DND-41 (cell line): Measurements from ENCODE around the gene GALM.

Experiments used
- ATAC-seq: fragments of 200-7000 bp; cut with Tn5 transposase; 3 replicates; pipeline ENCODE4 v1.9.1; 2021; ENCODE audit warnings: low read depth; ENCODE audit not compliant: insufficient read depth
- DNase-seq: peaks from one replicate; pipeline ENCODE4 v3.0.0-alpha.2; 2020
- H2AFZ ChIP-seq: 2 replicates; pipeline ENCODE4 v1.6.0; 2012; ENCODE audit warnings: low read depth, low read length
- H3K27ac ChIP-seq: 2 replicates; pipeline ENCODE4 v1.5.1; 2012; ENCODE audit warnings: low read length, inconsistent platforms
- H3K27me3 ChIP-seq: fragments of 200-600 bp; sonication (generic); 2 replicates; pipeline ENCODE4 v1.6.0; 2012; ENCODE audit warnings: low read length, mild to moderate bottlenecking, inconsistent platforms; ENCODE audit not compliant: insufficient read depth, poor library complexity
- H3K36me3 ChIP-seq: 2 replicates; pipeline ENCODE4 v1.5.1; 2012; ENCODE audit warnings: low read length, inconsistent platforms; ENCODE audit not compliant: insufficient read depth
- H3K4me1 ChIP-seq: 2 replicates; pipeline ENCODE4 v1.5.1; 2012; ENCODE audit warnings: mild to moderate bottlenecking, low read length; ENCODE audit not compliant: insufficient read depth
- H3K4me2 ChIP-seq: 2 replicates; pipeline ENCODE4 v1.6.0; 2012; ENCODE audit warnings: mild to moderate bottlenecking, moderate library complexity, low read length, inconsistent platforms; ENCODE audit not compliant: insufficient read depth
- H3K4me3 ChIP-seq, 2 experiments: fragments of 200-600 bp in 1 of 2; shearing (Covaris generic) in 1 of 2; 2 replicates each; pipeline ENCODE4 v1.5.1; 2012 to 2016; ENCODE audit warnings: inconsistent platforms in 2 of 2, low read length in 2 of 2, mild to moderate bottlenecking in 2 of 2, low read depth in 1 of 2, moderate library complexity in 1 of 2
- H3K79me2 ChIP-seq: 2 replicates; pipeline ENCODE4 v1.6.0; 2012; ENCODE audit warnings: low read length, inconsistent platforms; ENCODE audit not compliant: insufficient read depth
- H3K9ac ChIP-seq: 2 replicates; pipeline ENCODE4 v1.6.0; 2012; ENCODE audit warnings: low read depth, mild to moderate bottlenecking, inconsistent platforms, low read length, moderate library complexity
- H3K9me3 ChIP-seq: 2 replicates; pipeline ENCODE4 v1.5.1; 2012; ENCODE audit warnings: low read length, moderate library complexity, mild to moderate bottlenecking, inconsistent platforms; ENCODE audit not compliant: insufficient read depth, severe bottlenecking
- H4K20me1 ChIP-seq: 2 replicates; pipeline ENCODE4 v1.6.0; 2012; ENCODE audit warnings: low read length; ENCODE audit not compliant: insufficient read depth
- EZH2 ChIP-seq: IDR thresholded peaks from 3 replicates; pipeline ENCODE4 v1.6.1; 2012; ENCODE audit warnings: borderline replicate concordance, low read depth, mild to moderate bottlenecking, moderate library complexity, low read length, inconsistent platforms; ENCODE audit not compliant: severe bottlenecking
- TF ChIP-seq, protein P1 (sequence below): IDR thresholded peaks from 2 replicates; pipeline ENCODE4 v1.5.1; 2012; ENCODE audit warnings: borderline replicate concordance, low read length, moderate library complexity, mild to moderate bottlenecking; ENCODE audit not compliant: poor library complexity, severe bottlenecking; ENCODE audit errors: extremely low read depth

Gene GALM

DNA sequence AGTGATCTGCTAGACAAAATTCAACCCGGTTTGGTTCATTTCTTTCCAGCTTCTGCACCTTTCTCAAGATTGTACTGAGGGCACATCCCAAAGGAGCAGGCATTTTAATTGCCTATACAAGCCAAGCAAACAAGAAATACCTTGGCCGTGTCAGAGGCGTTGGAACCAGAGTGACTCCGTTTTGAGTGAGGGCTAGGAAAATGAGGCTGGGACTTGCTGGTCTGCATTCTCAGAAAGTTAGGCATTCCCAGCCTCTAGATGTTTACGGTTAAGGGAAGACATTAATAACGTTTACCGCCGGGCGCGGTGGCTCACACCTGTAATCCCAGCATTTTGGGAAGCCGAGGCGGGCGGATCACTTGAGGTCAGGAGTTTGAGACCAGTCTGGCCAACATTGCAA is 110.6 kb downstream of the GALM start:
- H3K36me3 ChIP-seq, result peaks cover 12% of the 10 kb centered on the region
- DNase-seq (no peak), ATAC-seq (no peak)
- H3K79me2 ChIP-seq, result peaks cover 14% of the 10 kb centered on the region
- H3K27ac ChIP-seq, result no peak overlapping the region
- no peaks in the 10 kb centered on the region for H4K20me1 ChIP-seq
- peaks cover 14% of the 10 kb centered on the region for H3K4me1 ChIP-seq
- no peaks in the 10 kb centered on the region for H3K9me3 ChIP-seq
- H3K9ac ChIP-seq, result no peak overlapping the region
- no peaks in the 10 kb centered on the region for H3K27me3 ChIP-seq
- H2AFZ ChIP-seq, result no peak overlapping the region; the same call in 1 of the 2 replicates
- no peak for TF ChIP-seq EZH2
- TF ChIP-seq, protein P1, sequence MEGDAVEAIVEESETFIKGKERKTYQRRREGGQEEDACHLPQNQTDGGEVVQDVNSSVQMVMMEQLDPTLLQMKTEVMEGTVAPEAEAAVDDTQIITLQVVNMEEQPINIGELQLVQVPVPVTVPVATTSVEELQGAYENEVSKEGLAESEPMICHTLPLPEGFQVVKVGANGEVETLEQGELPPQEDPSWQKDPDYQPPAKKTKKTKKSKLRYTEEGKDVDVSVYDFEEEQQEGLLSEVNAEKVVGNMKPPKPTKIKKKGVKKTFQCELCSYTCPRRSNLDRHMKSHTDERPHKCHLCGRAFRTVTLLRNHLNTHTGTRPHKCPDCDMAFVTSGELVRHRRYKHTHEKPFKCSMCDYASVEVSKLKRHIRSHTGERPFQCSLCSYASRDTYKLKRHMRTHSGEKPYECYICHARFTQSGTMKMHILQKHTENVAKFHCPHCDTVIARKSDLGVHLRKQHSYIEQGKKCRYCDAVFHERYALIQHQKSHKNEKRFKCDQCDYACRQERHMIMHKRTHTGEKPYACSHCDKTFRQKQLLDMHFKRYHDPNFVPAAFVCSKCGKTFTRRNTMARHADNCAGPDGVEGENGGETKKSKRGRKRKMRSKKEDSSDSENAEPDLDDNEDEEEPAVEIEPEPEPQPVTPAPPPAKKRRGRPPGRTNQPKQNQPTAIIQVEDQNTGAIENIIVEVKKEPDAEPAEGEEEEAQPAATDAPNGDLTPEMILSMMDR, result no peak
- no peak overlapping the region for H3K4me3 ChIP-seq
- H3K4me2 ChIP-seq, result no peak overlapping the region

DNA sequence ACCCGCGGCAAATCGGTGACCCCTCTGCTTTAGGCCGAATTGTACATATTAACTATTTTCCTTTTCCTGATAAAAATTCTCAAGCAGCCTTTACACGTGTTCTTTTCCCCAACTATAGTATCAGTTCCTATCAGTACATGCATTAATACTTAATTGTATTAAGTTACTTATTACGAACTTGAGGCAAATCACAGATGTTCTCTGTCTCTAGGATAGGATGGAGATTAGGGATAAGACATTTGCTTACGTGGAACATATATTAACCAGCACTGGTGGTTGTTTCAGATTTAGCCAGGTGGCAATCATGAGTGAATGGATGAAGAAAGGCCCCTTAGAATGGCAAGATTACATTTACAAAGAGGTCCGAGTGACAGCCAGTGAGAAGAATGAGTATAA is 112.8 kb downstream of the GALM start:
- no peak for DNase-seq
- Histone ChIP-seq H3K9ac (peak overlapping the region; percentile 66), H3K4me3 (peak overlapping the region; percentile 63 to 71; a peak in 3 of 4 replicates), H3K27me3 (no peaks in the 10 kb centered on the region), H3K9me3 (no peaks in the 10 kb centered on the region), H3K4me2 (peak overlapping the region; percentile 90), H4K20me1 (no peaks in the 10 kb centered on the region), H3K79me2 (peaks cover 14% of the 10 kb centered on the region), H3K27ac (peak overlapping the region; percentile 74), H2AFZ (peak overlapping the region; percentile 80), H3K4me1 (peaks cover 14% of the 10 kb centered on the region), H3K36me3 (peaks cover 17% of the 10 kb centered on the region)
- ATAC-seq, result no peak
- no peak for TF ChIP-seq EZH2
- TF ChIP-seq, protein P1, result no peak

- H3K9ac ChIP-seq, result no peak overlapping the region
- ATAC-seq (no peak), DNase-seq (no peak)
- H3K4me3 ChIP-seq, result no peak overlapping the region
- no peak overlapping the region for H3K4me2 ChIP-seq
- H4K20me1 ChIP-seq, result no peaks in the 10 kb centered on the region
- peaks cover 8% of the 10 kb centered on the region for H3K4me1 ChIP-seq
- peaks cover 17% of the 10 kb centered on the region for H3K36me3 ChIP-seq
- H2AFZ ChIP-seq, result no peak overlapping the region
- H3K9me3 ChIP-seq, result no peaks in the 10 kb centered on the region
- H3K79me2 ChIP-seq, result peaks cover 8% of the 10 kb centered on the region
- H3K27ac ChIP-seq, result no peak overlapping the region
- H3K27me3 ChIP-seq, result no peaks in the 10 kb centered on the region
- no peak for TF ChIP-seq EZH2
- TF ChIP-seq, protein P1, result no peak
Observed at GRCh38 chr2:38783586-38783985, 117.7 kb downstream of the GALM start.
